ENCODE measurements around the gene B4GALNT4.
"Not testable (repeated sequence)": the region's sequence is repeated elsewhere in the genome, so short reads cannot be mapped to it uniquely, and the experiment has no call there.

The B4GALNT4 gene

DNA sequence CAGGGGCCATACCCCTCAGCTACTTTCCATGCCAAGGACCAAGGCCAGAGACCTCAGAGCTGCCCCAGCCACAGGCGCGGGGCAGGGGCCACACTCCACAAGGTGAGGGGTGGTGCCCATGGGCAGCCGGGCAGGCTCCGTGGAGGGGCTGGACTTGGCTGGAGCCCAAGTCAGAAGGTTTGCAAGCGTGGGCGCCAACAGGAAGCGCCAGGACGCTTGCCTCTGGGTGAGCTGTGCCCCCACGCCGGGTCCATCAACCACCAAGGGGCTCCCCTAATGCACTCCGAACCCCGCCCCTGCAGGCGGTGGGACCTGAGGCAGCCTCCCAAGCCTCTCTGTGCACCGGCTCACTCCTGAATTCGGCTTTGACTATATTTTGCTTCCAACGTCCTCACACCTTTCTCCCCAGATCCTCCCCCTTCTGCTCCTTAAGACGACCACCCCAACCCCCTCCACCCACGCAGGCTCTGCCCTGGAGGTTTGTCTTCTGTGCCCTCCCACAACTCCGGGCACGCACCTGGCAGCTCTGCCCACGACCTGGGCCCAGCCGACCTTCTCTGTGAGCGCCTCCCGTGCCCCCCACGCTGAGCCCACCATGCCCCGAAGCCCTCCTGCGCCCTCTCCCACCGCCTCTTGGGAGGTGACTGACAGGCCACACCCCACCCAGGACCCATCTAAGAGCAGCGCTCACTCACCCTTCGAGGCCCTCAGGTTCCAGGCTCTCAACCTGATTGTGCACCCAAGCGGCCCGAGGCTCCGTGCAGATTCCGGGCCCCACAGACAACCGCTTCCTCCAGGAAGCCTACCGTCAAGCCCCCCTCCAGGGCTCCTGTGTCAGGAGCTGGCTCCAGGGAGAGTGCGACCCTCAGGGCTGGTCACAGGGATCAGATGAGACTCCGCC lies 22.1 kb downstream of the B4GALNT4 start:
- DNase-seq: no peak
- no peak for ATAC-seq

DNA sequence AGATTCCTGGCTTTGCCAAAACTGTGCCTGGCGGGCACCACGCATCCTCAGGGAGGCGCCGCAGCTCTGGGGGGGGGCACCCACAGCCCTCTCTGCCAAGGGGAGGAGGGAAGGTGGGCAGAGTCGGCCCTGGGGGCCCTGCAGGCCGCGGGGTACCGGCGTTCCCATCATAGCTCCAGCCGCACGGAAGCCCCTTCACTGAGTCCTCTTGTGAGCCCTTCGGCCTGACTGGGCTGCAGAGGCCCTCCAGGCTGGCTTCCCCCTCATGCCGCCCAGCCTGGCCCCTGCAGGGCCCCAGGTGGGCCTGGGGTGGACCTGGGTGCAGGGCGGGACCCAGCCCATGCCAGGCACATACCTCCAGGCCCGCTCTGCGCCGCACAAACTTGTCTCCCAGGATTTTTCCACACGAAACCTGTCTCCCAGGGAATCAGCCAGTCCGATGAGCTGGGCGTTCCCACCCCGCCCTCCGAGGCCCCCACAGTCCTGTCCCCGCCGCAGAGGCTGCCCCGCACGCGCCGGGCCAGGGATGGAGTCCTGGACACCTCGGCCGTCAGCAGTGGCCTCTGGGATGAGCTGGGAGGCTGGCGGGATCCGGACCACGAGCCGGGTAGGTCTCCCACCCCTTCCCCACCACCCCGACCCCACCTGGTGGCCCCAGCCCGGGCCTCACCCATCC lies 22.9 kb downstream of the B4GALNT4 start:
- no peak for ATAC-seq
- no peak for DNase-seq

DNA sequence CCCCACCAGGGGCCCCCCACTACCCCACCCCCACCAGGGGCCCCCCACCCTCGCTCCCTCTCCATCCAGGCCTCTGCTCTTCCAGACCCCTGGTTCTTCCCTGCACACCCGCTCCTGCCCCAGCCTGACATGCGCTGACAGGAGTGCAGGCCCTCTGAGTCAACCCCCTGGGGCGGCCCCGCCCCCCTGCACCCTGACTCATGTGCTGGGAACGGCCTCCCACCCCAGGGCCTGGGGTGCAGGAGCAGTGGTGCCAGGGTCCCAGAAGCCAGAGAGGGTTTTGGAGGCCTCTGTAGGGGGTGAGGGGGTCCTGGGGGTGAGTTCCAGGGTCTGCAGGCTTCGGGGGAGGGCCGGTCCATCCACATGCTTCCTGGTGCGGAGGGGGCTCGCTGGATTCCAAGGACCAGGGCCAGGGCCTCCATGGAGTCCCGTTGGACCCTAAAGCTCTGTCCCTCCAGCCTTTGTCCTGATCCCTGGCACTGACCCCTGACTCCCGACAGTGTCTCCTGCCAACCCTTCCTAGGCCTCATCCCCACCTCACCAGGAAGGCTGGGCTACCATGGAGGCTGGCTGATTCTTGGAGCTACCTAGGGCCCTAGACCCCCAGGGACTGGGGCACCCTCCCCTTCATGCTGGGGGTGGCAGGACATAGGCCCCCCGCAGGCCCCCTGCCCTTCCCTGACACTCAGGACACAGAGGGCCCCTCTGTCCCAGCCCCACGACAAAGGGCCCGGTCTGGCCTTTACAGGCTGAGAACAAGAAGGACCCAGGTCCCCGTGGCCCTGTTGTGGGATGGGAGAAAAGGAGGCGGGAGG lies 24.1 kb downstream of the B4GALNT4 start:
- ATAC-seq (peak; percentile 54), DNase-seq (no peak)

DNA sequence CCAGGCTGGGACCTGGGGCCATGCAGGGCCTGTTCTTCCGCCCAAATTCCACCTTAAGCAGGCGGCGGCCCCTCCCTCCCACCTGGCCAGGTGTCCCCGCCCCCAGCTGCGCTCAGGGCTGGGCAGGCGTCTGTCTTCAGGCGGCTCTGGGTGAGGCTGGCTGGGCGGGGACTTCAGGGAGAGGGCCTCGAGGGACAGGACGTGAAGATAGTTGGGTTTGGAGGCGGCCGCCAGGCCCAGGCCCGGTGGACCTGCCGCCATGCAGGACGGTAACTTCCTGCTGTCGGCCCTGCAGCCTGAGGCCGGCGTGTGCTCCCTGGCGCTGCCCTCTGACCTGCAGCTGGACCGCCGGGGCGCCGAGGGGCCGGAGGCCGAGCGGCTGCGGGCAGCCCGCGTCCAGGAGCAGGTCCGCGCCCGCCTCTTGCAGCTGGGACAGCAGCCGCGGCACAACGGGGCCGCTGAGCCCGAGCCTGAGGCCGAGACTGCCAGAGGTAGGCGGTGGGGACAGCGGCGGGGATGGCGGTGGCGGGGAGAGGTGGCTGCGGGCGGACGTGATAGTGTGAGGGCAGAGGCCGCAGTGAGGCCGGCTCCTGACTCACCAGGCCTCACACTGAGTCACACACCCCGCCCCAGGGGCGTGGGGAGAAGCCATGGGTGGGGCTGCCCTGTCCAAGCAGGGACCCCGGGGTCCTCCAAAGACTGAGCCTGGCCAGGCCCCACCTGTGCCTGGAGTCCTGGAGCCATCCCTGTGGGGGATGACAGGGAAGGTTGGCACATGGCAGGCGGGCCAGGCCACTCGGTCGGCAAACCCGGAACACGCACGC lies 24.9 kb downstream of the B4GALNT4 start, which contains the start of gene PKP3:
TSS of gene PKP3 (plus strand) at position 176 of the 824 bp plus-strand sequence. CDS start at position 260, 84 bp downstream.
- DNase-seq: no peak
- ATAC-seq: no peak

DNA sequence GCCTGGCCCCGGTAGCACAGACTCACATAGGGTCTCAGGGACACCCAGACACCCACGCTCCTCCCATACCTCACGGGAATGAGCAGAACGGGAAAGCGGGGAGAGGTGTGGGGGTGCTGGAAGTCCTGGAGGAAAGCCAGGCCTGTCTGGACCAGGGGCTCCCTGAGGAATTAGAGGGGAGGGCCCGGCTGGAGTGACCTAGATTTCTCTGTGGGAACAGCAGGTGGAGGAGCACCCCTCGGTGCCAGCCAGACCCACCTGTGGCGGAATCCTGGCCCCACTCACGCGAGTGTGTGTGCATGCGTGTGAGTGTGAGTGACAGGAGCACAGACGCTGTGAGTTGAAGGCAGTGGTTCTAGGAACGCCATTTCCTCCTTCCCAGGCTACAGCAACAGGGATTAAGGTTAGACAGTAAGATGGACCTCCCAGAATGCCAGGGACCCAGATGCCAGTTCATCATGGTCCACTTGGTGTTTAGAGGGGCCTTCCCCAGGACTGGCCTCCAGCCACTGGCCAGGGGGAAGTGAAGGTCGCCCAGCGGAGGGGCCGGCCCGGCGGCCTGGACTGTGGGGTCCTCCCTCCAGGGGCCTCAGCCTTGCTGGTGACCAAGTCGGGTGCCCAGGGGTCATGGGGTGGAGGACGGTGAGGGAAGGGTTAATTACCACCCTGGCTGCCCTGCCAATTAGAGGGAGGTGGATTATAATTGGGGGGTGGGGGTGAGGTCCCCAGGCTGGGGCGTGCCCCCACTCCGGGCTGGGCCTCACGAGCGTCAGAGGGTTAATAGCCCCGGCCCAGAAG lies 25.8 kb downstream of the B4GALNT4 start:
- no peak for DNase-seq

DNA sequence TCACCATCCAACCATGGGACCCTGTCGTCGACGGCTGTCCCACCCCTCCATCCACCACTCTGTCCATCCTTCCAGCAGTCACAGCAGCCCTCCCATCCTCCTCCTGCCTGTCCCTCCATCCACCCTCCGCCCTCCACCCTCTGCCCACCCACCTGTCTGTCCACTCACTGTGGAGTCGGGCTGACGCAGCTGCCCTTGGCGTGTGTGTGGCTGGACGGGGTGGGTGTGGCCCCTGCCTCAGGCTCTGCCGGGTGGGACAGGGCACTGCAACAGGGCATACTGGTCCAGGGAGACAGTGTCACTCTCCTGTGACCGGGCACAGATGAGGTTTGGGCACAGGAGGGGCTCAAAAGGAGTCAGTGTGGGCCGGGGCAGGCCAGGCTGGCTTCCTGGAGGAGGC lies 26.6 kb downstream of the B4GALNT4 start:
- DNase-seq (no peak), ATAC-seq (no peak)

More for the DNA sequence above, 25.8 kb downstream of the B4GALNT4 start:
- no peak for ATAC-seq

DNA sequence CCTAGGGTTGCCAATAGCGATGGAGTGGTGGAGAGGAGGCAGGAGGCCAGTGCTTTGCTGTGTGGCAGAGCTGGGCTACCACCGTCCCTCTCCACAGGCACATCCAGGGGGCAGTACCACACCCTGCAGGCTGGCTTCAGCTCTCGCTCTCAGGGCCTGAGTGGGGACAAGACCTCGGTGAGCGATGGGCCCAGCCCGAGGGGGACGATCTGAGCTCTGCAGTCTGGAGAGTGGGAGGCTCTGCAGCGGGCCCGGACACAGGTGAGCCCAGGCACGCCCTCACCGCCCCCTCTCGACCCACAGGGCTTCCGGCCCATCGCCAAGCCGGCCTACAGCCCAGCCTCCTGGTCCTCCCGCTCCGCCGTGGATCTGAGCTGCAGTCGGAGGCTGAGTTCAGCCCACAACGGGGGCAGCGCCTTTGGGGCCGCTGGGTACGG lies 27.2 kb downstream of the B4GALNT4 start:
- DNase-seq (no peak), ATAC-seq (peak; percentile 30)

DNA sequence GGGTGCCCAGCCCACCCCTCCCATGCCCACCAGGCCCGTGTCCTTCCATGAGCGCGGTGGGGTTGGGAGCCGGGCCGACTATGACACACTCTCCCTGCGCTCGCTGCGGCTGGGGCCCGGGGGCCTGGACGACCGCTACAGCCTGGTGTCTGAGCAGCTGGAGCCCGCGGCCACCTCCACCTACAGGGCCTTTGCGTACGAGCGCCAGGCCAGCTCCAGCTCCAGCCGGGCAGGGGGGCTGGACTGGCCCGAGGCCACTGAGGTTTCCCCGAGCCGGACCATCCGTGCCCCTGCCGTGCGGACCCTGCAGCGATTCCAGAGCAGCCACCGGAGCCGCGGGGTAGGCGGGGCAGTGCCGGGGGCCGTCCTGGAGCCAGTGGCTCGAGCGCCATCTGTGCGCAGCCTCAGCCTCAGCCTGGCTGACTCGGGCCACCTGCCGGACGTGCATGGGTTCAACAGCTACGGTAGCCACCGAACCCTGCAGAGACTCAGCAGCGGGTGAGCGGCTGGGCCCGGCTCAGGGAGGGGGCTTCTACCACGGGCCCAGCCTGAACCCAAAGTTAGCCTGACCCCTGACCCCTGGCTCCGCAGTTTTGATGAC lies 27.7 kb downstream of the B4GALNT4 start:
- ATAC-seq (peak; percentile 58), DNase-seq (peak; percentile 56)

DNA sequence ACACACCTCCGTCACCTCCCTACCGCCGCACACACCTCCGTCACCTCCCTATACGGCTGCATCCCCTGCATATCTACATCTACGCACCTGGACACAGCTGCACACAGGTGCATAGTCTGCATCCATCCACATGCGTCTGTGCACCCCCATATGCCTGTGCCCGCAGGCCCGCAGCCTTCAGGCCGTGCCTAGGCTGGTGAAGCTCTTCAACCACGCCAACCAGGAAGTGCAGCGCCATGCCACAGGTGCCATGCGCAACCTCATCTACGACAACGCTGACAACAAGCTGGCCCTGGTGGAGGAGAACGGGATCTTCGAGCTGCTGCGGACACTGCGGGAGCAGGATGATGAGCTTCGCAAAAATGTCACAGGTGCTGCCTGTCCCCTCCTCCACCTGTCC lies 29.5 kb downstream of the B4GALNT4 start:
- DNase-seq: no peak
- no peak for ATAC-seq

DNA sequence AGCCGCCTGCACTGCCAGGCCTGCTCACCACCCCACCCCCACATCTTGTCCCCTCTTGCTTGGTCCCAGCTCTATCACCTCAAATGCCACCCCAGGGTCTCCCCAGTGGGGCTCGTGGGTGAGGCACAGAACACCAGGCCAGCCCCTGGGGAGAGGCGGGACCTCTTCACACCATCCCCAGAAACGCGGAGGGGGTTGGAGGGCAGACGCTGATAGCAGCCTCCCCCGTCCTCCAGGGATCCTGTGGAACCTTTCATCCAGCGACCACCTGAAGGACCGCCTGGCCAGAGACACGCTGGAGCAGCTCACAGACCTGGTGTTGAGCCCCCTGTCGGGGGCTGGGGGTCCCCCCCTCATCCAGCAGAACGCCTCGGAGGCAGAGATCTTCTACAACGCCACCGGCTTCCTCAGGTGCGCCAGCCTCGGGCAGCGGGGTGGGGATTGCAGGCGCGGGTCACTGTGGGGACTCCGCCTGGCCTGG lies 30.5 kb downstream of the B4GALNT4 start:
- DNase-seq: no peak
- no peak for ATAC-seq

DNA sequence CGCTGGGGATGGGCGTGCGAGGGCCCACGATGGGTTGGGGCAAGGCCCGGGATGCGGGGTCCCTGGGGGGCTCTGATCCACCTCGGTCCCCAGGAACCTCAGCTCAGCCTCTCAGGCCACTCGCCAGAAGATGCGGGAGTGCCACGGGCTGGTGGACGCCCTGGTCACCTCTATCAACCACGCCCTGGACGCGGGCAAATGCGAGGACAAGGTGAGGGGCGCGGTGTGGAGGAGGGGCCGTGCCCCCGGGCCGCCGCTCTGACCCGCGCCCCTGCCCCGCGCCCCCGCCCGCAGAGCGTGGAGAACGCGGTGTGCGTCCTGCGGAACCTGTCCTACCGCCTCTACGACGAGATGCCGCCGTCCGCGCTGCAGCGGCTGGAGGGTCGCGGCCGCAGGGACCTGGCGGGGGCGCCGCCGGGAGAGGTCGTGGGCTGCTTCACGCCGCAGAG lies 31.0 kb downstream of the B4GALNT4 start:
- no peak for DNase-seq
- ATAC-seq: no peak

DNA sequence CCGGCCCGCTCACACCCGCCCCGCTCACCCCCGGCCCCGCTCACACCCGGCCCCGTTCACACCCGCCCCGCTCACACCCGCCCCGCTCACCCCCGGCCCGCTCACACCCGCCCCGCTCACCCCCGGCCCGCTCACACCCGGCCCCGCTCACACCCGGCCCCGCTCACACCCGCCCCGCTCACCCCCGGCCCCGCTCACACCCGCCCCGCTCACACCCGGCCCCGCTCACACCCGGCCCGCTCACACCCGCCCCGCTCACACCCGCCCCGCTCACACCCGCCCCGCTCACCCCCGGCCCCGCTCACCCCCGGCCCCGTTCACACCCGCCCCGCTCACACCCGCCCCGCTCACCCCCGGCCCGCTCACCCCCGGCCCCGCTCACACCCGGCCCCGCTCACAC lies 31.9 kb downstream of the B4GALNT4 start:
- not testable (repeated sequence) for DNase-seq, ATAC-seq

DNA sequence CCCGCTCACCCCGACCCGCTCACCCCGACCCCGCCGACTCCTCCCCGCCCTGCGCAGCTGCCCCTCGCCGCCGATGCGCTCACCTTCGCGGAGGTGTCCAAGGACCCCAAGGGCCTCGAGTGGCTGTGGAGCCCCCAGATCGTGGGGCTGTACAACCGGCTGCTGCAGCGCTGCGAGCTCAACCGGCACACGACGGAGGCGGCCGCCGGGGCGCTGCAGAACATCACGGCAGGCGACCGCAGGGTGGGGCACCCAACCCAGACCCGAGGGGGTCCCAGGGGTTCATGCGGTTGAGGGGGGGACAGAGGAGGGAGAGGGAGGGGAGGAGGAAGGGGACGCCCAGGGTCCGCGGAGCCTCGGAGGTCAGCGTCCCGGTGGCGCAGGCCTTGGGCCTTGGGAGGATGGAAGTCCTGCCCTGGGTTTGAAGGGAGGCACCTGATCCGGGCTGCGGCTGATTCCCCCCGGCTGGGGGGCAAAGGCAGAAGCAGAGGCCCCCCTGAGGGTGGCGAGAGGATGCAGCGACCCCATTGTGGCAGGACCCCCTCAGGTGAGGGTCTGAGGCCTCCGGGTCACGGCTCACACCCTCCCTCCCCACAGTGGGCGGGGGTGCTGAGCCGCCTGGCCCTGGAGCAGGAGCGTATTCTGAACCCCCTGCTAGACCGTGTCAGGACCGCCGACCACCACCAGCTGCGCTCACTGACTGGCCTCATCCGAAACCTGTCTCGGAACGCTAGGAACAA lies 33.9 kb downstream of the B4GALNT4 start:
- ATAC-seq (no peak), DNase-seq (no peak)

DNA sequence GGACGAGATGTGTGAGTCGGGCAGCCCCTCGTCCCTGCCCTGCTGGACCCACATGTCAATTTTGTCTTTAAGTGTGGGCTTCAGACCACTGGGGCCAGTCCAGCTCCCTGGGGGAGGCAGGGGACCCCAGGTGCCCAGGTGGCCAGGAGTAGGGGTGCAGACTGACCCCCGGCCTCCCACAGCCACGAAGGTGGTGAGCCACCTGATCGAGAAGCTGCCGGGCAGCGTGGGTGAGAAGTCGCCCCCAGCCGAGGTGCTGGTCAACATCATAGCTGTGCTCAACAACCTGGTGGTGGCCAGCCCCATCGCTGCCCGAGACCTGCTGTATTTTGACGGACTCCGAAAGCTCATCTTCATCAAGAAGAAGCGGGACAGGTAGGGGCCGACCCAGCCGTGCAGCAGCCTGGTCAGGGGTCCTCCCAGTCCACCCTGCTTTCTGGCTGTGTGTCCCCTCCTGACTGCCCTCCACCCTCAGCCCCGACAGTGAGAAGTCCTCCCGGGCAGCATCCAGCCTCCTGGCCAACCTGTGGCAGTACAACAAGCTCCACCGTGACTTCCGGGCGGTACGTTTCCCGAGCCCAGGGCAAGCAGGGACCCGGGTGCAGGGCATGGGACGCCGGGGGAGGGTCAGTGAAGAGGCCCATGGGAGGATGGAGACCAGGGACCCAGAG lies 34.6 kb downstream of the B4GALNT4 start:
- no peak for DNase-seq
- no peak for ATAC-seq

DNA sequence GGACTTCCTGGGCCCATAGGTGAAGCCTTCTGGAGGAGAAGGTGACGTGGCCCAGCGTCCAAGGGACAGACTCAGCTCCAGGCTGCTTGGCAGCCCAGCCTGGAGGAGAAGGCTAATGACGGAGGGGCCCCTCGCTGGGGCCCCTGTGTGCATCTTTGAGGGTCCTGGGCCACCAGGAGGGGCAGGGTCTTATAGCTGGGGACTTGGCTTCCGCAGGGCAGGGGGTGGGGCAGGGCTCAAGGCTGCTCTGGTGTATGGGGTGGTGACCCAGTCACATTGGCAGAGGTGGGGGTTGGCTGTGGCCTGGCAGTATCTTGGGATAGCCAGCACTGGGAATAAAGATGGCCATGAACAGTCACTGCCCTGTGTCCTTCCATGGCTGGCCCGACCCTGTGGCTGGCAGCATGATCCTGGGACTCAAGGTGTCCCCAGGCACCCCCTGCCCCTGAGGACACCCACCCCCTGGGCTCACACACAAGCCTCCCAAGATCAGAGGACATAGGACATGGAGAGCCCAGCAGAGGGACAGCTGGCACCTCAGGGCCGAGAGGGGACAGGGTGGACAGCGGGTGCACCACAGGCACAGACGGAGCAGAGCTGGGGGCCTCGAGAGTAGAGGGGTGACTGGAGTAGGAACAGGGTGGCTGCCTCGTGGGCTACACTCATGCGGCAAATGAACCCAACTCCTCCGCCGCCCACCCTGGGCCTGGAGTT lies 35.4 kb downstream of the B4GALNT4 start:
- no peak for DNase-seq
- no peak for ATAC-seq

DNA sequence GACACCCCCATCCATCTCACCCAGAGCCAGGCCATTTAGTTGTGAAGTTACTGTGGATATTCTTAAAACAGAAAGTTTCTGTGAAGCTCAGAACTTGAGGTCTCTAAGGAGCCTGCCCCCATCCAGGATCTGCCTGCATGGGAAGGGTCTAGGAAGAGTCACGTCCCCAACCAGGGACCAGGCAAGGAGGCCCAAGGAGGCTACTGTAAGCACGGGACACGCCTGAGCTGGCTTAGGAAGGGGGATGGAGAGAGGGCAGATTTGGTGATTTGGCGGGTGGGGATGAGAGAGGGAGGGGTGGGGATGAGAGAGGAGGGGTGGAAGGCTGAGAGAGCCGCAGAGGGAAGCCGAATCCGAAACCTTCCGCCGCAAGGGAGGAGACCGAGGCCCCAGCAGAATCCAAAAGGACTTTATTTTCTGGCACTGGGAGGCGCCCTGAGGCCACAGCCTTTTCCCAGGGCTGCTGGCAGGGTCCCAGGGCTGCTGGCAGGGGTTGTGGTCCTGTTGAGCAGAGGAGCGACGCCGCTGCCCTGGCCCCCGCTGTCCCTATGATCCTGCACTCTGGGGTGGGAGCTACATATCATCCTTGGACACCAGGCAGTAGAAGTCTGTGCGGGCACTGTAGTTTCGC lies 36.1 kb downstream of the B4GALNT4 start:
- ATAC-seq: no peak
- no peak for DNase-seq

DNA sequence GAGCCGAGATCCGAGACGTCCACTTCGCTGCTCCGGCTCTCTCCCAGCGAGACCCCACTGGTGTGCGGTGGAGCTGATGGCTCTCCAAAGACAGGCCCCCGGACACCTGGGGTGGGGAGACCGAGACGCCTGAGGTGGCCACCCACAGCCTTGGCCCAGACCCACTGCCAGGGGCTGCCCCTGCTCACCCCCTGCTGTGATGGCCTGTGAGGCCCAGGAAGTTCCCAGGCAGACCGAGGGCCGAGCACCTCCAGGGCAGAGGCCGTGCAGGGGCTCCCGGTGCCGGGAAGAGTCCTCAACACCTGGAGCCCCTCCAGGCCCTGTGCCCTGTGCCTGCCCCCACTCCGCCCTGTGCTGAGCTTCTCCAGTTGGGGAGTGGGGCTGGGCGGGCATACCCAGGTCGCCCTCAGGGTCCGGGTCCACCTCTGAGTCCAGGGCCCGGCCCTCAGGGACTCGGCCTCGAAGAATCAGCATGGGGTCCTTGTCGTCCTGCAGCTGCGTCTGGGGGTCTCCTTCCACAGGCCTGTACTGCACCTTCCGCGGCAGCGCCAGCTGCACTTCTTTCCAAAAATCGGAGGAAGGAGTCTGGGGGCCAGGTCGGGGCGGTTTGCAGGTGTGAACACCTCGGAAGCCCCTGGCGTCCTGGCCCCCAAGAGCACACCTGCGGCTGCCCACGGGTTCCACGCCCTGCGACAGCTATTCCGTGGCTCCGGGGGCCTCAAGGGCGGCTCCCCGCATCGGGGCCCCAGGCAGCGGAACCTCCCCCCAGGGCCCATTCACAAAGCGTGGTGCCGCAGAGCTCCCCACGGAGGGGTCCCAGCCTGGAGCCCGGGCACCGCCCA lies 36.9 kb downstream of the B4GALNT4 start:
- DNase-seq: no peak
- no peak for ATAC-seq
